Measurements from ENCODE around the gene DDX42. TPM values are rescaled to one million over a fixed set of nuclear protein-coding genes. Genes with fewer than 3 reads are reported as not detected.

The DDX42 gene
- total and polyA plus RNA-seq, 9 of the 15 experiments (the other 6 are each of a cell fraction or from before 2014, with no cell fraction given): 16.5 to 149 (median 87.6) TPM

DNA sequence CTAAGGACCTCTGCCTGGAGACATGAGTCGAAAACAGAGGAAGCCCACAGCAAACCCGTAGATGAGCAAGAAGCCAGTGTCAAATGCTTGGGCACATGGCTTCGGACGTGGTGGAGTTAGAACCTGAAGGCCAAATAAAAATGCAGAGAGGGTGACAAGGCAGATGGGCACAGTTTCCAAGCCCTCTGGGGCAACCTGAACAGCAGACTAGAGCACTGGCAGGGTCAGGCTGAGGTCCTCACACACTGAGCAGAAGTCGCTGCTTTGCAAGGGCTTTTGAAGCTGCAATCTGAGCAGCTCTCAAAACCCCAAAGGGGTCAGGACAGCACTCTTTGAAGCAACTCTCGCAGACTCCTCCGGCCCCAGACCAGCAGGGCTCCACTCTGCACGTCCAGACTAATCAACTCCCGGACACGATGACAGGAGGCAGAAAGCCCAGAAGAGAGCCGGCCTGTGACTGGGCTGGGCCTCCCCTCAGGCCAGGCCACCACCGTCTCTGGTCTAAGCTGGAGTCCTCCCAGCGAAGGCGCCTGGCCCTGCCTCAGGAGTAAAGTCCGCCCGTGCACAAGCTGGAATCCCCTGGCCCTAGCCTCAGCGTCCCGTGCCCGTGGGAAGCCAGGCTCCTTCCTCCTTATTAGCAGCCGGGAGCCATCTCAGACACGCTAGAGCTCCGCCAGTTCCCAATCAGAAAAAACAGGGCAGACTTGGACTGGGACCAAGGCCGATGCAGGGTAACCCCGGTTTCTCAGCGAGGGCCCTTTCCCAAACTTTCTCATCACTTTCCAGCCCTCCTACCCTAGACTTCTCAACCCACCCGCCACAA is 67.6 kb downstream of the DDX42 start (continued):
- TF ChIP-seq, protein P1, sequence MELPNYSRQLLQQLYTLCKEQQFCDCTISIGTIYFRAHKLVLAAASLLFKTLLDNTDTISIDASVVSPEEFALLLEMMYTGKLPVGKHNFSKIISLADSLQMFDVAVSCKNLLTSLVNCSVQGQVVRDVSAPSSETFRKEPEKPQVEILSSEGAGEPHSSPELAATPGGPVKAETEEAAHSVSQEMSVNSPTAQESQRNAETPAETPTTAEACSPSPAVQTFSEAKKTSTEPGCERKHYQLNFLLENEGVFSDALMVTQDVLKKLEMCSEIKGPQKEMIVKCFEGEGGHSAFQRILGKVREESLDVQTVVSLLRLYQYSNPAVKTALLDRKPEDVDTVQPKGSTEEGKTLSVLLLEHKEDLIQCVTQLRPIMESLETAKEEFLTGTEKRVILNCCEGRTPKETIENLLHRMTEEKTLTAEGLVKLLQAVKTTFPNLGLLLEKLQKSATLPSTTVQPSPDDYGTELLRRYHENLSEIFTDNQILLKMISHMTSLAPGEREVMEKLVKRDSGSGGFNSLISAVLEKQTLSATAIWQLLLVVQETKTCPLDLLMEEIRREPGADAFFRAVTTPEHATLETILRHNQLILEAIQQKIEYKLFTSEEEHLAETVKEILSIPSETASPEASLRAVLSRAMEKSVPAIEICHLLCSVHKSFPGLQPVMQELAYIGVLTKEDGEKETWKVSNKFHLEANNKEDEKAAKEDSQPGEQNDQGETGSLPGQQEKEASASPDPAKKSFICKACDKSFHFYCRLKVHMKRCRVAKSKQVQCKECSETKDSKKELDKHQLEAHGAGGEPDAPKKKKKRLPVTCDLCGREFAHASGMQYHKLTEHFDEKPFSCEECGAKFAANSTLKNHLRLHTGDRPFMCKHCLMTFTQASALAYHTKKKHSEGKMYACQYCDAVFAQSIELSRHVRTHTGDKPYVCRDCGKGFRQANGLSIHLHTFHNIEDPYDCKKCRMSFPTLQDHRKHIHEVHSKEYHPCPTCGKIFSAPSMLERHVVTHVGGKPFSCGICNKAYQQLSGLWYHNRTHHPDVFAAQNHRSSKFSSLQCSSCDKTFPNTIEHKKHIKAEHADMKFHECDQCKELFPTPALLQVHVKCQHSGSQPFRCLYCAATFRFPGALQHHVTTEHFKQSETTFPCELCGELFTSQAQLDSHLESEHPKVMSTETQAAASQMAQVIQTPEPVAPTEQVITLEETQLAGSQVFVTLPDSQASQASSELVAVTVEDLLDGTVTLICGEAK (IDR thresholded peaks at IDR 0.05): peak; percentile 26; the same call in 1 of the 2 replicates
- TF ChIP-seq, protein P1 (CRISPR knock-in tag; IDR thresholded peaks at IDR 0.05): no peak
- TF ChIP-seq, protein P2, sequence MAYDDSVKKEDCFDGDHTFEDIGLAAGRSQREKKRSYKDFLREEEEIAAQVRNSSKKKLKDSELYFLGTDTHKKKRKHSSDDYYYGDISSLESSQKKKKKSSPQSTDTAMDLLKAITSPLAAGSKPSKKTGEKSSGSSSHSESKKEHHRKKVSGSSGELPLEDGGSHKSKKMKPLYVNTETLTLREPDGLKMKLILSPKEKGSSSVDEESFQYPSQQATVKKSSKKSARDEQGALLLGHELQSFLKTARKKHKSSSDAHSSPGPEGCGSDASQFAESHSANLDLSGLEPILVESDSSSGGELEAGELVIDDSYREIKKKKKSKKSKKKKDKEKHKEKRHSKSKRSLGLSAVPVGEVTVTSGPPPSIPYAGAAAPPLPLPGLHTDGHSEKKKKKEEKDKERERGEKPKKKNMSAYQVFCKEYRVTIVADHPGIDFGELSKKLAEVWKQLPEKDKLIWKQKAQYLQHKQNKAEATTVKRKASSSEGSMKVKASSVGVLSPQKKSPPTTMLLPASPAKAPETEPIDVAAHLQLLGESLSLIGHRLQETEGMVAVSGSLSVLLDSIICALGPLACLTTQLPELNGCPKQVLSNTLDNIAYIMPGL (CRISPR knock-in tag; IDR thresholded peaks at IDR 0.05): no peak; the same call in 1 of the 2 replicates
- TF ChIP-seq, protein P3, sequence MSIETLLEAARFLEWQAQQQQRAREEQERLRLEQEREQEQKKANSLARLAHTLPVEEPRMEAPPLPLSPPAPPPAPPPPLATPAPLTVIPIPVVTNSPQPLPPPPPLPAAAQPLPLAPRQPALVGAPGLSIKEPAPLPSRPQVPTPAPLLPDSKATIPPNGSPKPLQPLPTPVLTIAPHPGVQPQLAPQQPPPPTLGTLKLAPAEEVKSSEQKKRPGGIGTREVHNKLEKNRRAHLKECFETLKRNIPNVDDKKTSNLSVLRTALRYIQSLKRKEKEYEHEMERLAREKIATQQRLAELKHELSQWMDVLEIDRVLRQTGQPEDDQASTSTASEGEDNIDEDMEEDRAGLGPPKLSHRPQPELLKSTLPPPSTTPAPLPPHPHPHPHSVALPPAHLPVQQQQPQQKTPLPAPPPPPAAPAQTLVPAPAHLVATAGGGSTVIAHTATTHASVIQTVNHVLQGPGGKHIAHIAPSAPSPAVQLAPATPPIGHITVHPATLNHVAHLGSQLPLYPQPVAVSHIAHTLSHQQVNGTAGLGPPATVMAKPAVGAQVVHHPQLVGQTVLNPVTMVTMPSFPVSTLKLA (conservative IDR thresholded peaks at IDR 0.05): 0 out of 4 replicates have a peak, but pooled peaks of 1 of the 2 experiments have one; percentile 36
- peak; percentile 50 for TF ChIP-seq ZFP36 (IDR thresholded peaks at IDR 0.05; ENCODE audit: low read depth, low read length, partially characterized antibody)
- no peak for TF ChIP-seq NFXL1 (CRISPR knock-in tag; IDR thresholded peaks at IDR 0.05)
- TF ChIP-seq ATF1 (CRISPR knock-in tag; IDR thresholded peaks at IDR 0.05): no peak
- TF ChIP-seq ATF1 (tag; IDR thresholded peaks at IDR 0.05): no peak
